H1 (cell line): ENCODE data around the gene KCNJ5. TPM values are rescaled to one million over a fixed set of nuclear protein-coding genes. Genes with fewer than 3 reads are reported as not detected.

Source experiments
- CTCF ChIA-PET: fragments of 300-600 bp; sonication (Branson Sonifier 250); formaldehyde crosslinking; loops from one replicate; lab custom pipeline; 2021; ENCODE audit not compliant: partially characterized antibody; lab: Charles Lee
- POLR2A ChIA-PET: fragments of 300-600 bp; sonication (Branson Sonifier 250); formaldehyde crosslinking; loops from one replicate; lab custom pipeline; 2021; ENCODE audit warnings: inconsistent platforms; ENCODE audit not compliant: partially characterized antibody; lab: Charles Lee
- DNase-seq, 2 experiments: peaks; one replicate each; pipeline versions ENCODE4 v3.0.0 to v3.0.0-alpha.2; 2010 to 2022; ENCODE audit warnings: low spot score in 2 of 2, low read depth in 1 of 2, mixed read lengths in 1 of 2
- FAIRE-seq: peaks from 2 replicates; lab custom pipeline; 2011; peaks lifted over from hg19 to GRCh38; lab: Jason Lieb, UNC
- H2AFZ ChIP-seq: 2 replicates; pipeline ENCODE4 v1.8.1; 2012; ENCODE audit warnings: low read length, inconsistent platforms
- H2AK5ac ChIP-seq: 2 replicates; pipeline ENCODE4 v1.6.1; 2013; ENCODE audit warnings: low read depth, low read length
- H2BK120ac ChIP-seq: replicated peaks from 2 replicates; pipeline ENCODE3; 2013; ENCODE audit warnings: low read depth, low read length, inconsistent platforms
- H2BK12ac ChIP-seq: 2 replicates; pipeline ENCODE4 v1.6.1; 2013; ENCODE audit warnings: low read depth, low read length
- H2BK15ac ChIP-seq: 2 replicates; pipeline ENCODE4 v1.6.1; 2013; ENCODE audit warnings: low read length
- H2BK20ac ChIP-seq: 2 replicates; pipeline ENCODE4 v1.6.1; 2013; ENCODE audit warnings: low read length
- H2BK5ac ChIP-seq: 2 replicates; pipeline ENCODE4 v1.6.1; 2013; ENCODE audit warnings: low read depth, low read length
- H3K14ac ChIP-seq: 2 replicates; pipeline ENCODE4 v1.6.1; 2013; ENCODE audit warnings: inconsistent platforms; ENCODE audit not compliant: insufficient read length
- H3K18ac ChIP-seq: 2 replicates; pipeline ENCODE4 v1.6.1; 2013; ENCODE audit warnings: low read length; ENCODE audit errors: extremely low read depth
- H3K23ac ChIP-seq: 2 replicates; pipeline ENCODE4 v1.6.1; 2013; ENCODE audit warnings: inconsistent platforms; ENCODE audit not compliant: insufficient read length
- H3K23me2 ChIP-seq: 2 replicates; pipeline ENCODE4 v1.6.1; 2013; ENCODE audit warnings: low read depth, low read length
- H3K27ac ChIP-seq: 2 replicates; pipeline ENCODE4 v1.6.1; 2011; ENCODE audit warnings: low read depth, low read length, inconsistent platforms
- H3K27me3 ChIP-seq, 4 experiments: replicated peaks in 1 of 4; 1 replicate in 1 of 4; 2 replicates in 3 of 4; pipeline versions ENCODE4 v1.6.1 to v1.8.1; 2011 to 2013; ENCODE audit warnings: low read length in 3 of 4, mild to moderate bottlenecking in 3 of 4, inconsistent platforms in 2 of 4, mixed read lengths in 2 of 4, moderate library complexity in 1 of 4; ENCODE audit not compliant: control insufficient read depth in 3 of 4, insufficient read depth in 3 of 4; ENCODE audit errors: extremely low read depth in 1 of 4
- H3K36me3 ChIP-seq, 4 experiments: 2 replicates each; pipeline versions ENCODE4 v1.6.1 to v1.8.1; 2011 to 2013; ENCODE audit warnings: mild to moderate bottlenecking in 4 of 4, low read length in 3 of 4, moderate library complexity in 2 of 4, control low read depth in 1 of 4, inconsistent platforms in 1 of 4; ENCODE audit not compliant: insufficient read depth in 4 of 4, control insufficient read depth in 2 of 4
- H3K4ac ChIP-seq: replicated peaks from 2 replicates; pipeline ENCODE3; 2013; ENCODE audit warnings: low read length, low read depth, mixed read lengths, inconsistent platforms; ENCODE audit not compliant: insufficient read length
- H3K4me1 ChIP-seq, 4 experiments: replicated peaks in 1 of 4; 1 replicate in 1 of 4; 2 replicates in 3 of 4; pipeline versions ENCODE4 v1.6.1 to v1.8.1; 2011 to 2013; ENCODE audit warnings: low read length in 3 of 4, inconsistent platforms in 2 of 4, mixed read lengths in 1 of 4; ENCODE audit not compliant: insufficient read depth in 4 of 4, control insufficient read depth in 3 of 4
- H3K4me2 ChIP-seq, 2 experiments: 2 replicates each; pipeline versions ENCODE4 v1.6.1 to v1.8.1; 2011 to 2013; ENCODE audit warnings: low read depth in 2 of 2, low read length in 2 of 2, control low read depth in 1 of 2, inconsistent platforms in 1 of 2, mild to moderate bottlenecking in 1 of 2; ENCODE audit not compliant: insufficient read depth in 1 of 2
- H3K4me3 ChIP-seq, 4 experiments: fragments of 200-600, 300-600 bp in 1 of 4; sonication (generic), shearing (Covaris generic), sonication (Bioruptor Twin) in 1 of 4; 2 replicates each; pipeline versions ENCODE4 v1.5.1 to v1.8.1; 2011 to 2016; ENCODE audit warnings: low read length in 4 of 4, low read depth in 3 of 4, control low read depth in 2 of 4, inconsistent platforms in 2 of 4, mild to moderate bottlenecking in 2 of 4, mixed read lengths in 1 of 4, moderate library complexity in 1 of 4; ENCODE audit not compliant: insufficient read depth in 2 of 4; ENCODE audit errors: extremely low read depth in 1 of 4
- H3K56ac ChIP-seq: replicated peaks from 2 replicates; pipeline ENCODE3; 2013; ENCODE audit warnings: low read depth, mild to moderate bottlenecking, mixed read lengths, low read length, inconsistent platforms; ENCODE audit not compliant: insufficient read length
- H3K79me1 ChIP-seq: 2 replicates; pipeline ENCODE4 v1.6.1; 2013; ENCODE audit warnings: low read depth, low read length, control low read depth
- H3K79me2 ChIP-seq, 2 experiments: 2 replicates each; pipeline versions ENCODE4 v1.6.1 to v1.8.1; 2012 to 2013; ENCODE audit warnings: low read length in 2 of 2, mild to moderate bottlenecking in 2 of 2, inconsistent platforms in 1 of 2; ENCODE audit not compliant: insufficient read depth in 2 of 2, control insufficient read depth in 1 of 2
- H3K9ac ChIP-seq, 4 experiments: replicated peaks in 1 of 4; 1 replicate in 1 of 4; 2 replicates in 3 of 4; pipeline versions ENCODE4 v1.6.1 to v1.8.1; 2011 to 2013; ENCODE audit warnings: low read depth in 3 of 4, low read length in 3 of 4, control low read depth in 2 of 4, mild to moderate bottlenecking in 2 of 4, moderate library complexity in 2 of 4, inconsistent platforms in 1 of 4; ENCODE audit errors: extremely low read depth in 1 of 4
- H3K9me3 ChIP-seq, 2 experiments: 2 replicates each; pipeline versions ENCODE4 v1.6.1 to v1.8.1; 2012 to 2013; ENCODE audit warnings: mild to moderate bottlenecking in 2 of 2, moderate library complexity in 2 of 2, control low read depth in 1 of 2, inconsistent platforms in 1 of 2, low read depth in 1 of 2, low read length in 1 of 2, mixed read lengths in 1 of 2; ENCODE audit not compliant: insufficient read depth in 2 of 2
- H4K20me1 ChIP-seq, 2 experiments: replicated peaks in 1 of 2; 2 replicates each; pipeline versions ENCODE3 to v1.8.1; 2011 to 2013; ENCODE audit warnings: inconsistent platforms in 2 of 2, low read length in 2 of 2, mild to moderate bottlenecking in 1 of 2; ENCODE audit not compliant: insufficient read depth in 2 of 2, control insufficient read depth in 1 of 2
- H4K5ac ChIP-seq: 2 replicates; pipeline ENCODE4 v1.6.1; 2013; ENCODE audit warnings: low read length, low read depth, mixed read lengths, inconsistent platforms; ENCODE audit not compliant: insufficient read length
- H4K8ac ChIP-seq: 2 replicates; pipeline ENCODE4 v1.8.0; 2013; ENCODE audit warnings: mild to moderate bottlenecking, moderate library complexity, low read length, inconsistent platforms; ENCODE audit not compliant: insufficient read depth; ENCODE audit errors: extremely low read depth
- H4K91ac ChIP-seq: replicated peaks from 2 replicates; pipeline ENCODE3; 2013; ENCODE audit warnings: low read length, mixed read lengths, inconsistent platforms; ENCODE audit not compliant: insufficient read length
- ASH2L ChIP-seq: fragments of 200-600, 300-600 bp; sonication (generic); IDR thresholded peaks from one replicate; pipeline ENCODE4 v1.7.1; 2017; ENCODE audit warnings: low read length
- CBX8 ChIP-seq: fragments of 300-800, 300-1000 bp; sonication (generic); IDR thresholded peaks from 2 replicates; pipeline ENCODE4 v1.7.1; 2016; ENCODE audit warnings: low read depth, low read length, borderline replicate concordance
- CEBPB ChIP-seq: IDR thresholded peaks from 2 replicates; pipeline ENCODE4 v1.6.1; 2012; ENCODE audit warnings: low read depth, low read length
- CTBP2 ChIP-seq: IDR thresholded peaks from 2 replicates; pipeline ENCODE4 v1.7.0; 2011; ENCODE audit warnings: borderline replicate concordance, mild to moderate bottlenecking, moderate library complexity, mixed read lengths, low read length; ENCODE audit not compliant: insufficient read depth, insufficient read length
- EZH2 ChIP-seq: fragments of 200-600 bp; sonication (generic); IDR thresholded peaks from 2 replicates; pipeline ENCODE4 v1.7.1; 2012; ENCODE audit warnings: low read depth, mild to moderate bottlenecking, moderate library complexity, low read length, inconsistent platforms; ENCODE audit not compliant: severe bottlenecking
- GABPA ChIP-seq: IDR thresholded peaks from 2 replicates; pipeline ENCODE4 v1.6.1; 2011; ENCODE audit warnings: mild to moderate bottlenecking, low read length, moderate library complexity, borderline replicate concordance; ENCODE audit not compliant: insufficient read depth
- JUN ChIP-seq: IDR thresholded peaks from 2 replicates; pipeline ENCODE4 v1.6.1; 2011; ENCODE audit warnings: low read depth, mild to moderate bottlenecking, improper control_type of control experiment, low read length
- JUND ChIP-seq: IDR thresholded peaks from 2 replicates; pipeline ENCODE4 v1.6.1; 2011; ENCODE audit warnings: mild to moderate bottlenecking, improper control_type of control experiment, low read length
- MAFK ChIP-seq: IDR thresholded peaks from 2 replicates; pipeline ENCODE4 v1.6.1; 2012; ENCODE audit warnings: low read depth, mild to moderate bottlenecking, improper control_type of control experiment, low read length
- SIX5 ChIP-seq: IDR thresholded peaks from 2 replicates; pipeline ENCODE4 v1.6.1; 2011; ENCODE audit warnings: mild to moderate bottlenecking, low read depth, low read length
- SP2 ChIP-seq: IDR thresholded peaks from 2 replicates; pipeline ENCODE4 v1.6.1; 2012; ENCODE audit warnings: mild to moderate bottlenecking, low read length, inconsistent platforms
- TBP ChIP-seq: IDR thresholded peaks from 2 replicates; pipeline ENCODE4 v1.6.1; 2011; ENCODE audit warnings: low read depth, low read length, improper control_type of control experiment
- TEAD4 ChIP-seq: IDR thresholded peaks from 2 replicates; pipeline ENCODE4 v1.6.1; 2012; ENCODE audit warnings: low read depth, low read length, inconsistent platforms, mixed read lengths
- whole genome bisulfite sequencing, 2 experiments: shearing (Covaris generic) in 1 of 2; methylation state at CpG; one replicate each; pipeline versions ENCODE4 v1.1.6 to v1.1.7; 2013 to 2015; ENCODE audit warnings: low lambda C conversion rate in 2 of 2, mixed read lengths in 2 of 2, inconsistent platforms in 1 of 2, low coverage in 1 of 2, missing lambda C conversion rate in 1 of 2; ENCODE audit not compliant: insufficient replicate concordance in 2 of 2, insufficient coverage in 1 of 2, insufficient read length in 1 of 2; ENCODE audit errors: extremely low coverage in 1 of 2, missing lambda C conversion rate in 1 of 2; 5-methylcytosine and 5-hydroxymethylcytosine counted together
- polyA plus RNA-seq, 7 experiments: library from polyadenylated mRNA; depleted of rRNA in 3 of 7; stranded (reverse) in 5 of 7; unstranded in 2 of 7; fragments of >200 nt in 5 of 7; fragments of 200-250 nt in 2 of 7; gene quantifications; 1 replicate in 5 of 7; 2 replicates in 1 of 7; 4 replicates in 1 of 7; pipeline versions ENCODE4 v1.2.1 to v1.2.3, GENCODE V29; 2011 to 2013; ENCODE audit warnings: missing spikeins in 2 of 7, mixed read lengths in 2 of 7
- total RNA-seq: library from RNA; stranded (reverse); fragmentation: NEBNext Ultra II Directional; extraction: Animal tissue kit (Norgen Biotek cat#: 25700); gene quantifications from 2 replicates; pipeline ENCODE4 v1.2.1, GENCODE V29; 2021
- TF ChIP-seq, protein P1 (sequence below): IDR thresholded peaks from 2 replicates; pipeline ENCODE4 v1.6.1; 2012; ENCODE audit warnings: inconsistent platforms

KCNJ5 gene
- total and polyA plus RNA-seq, 2 of the 8 experiments (the other 6 are each of a cell fraction or from before 2014, with no cell fraction given), result 0.05 TPM; not detected in 1

DNA sequence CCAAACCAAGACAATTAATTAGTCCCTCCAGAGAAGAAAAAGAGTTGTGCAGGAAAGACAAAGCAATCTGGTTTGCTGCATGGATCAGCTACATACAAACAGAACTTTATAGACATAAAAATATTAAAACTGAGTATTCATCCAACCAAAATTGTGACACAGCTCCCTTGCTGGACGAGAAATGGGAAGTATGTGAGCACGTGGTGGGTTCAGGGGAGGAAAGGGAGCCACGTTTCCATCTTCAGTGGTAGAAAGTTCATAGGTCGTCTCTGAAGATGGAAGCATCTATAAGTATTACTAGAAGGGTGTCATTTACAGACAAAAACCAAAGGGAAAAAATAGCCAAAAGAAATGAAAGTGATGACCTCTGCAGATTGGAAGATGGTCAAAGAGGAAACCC lies 7.1 kb upstream of the KCNJ5 start:
- Histone ChIP-seq H3K23me2 (peaks cover 2% of the 10 kb centered on the region), H3K27me3 (peaks cover 8 to 39% (median 28%) of the 10 kb centered on the region in 4 experiments), H3K4me3 (no peak overlapping the region), H3K56ac (no peak overlapping the region), H2AFZ (no peak overlapping the region), H3K4me1 (peaks cover 2 to 9% (median 3%) of the 10 kb centered on the region in 4 experiments; a peak in 5 of 7 replicates), H3K36me3 (no peaks in the 10 kb centered on the region), H2BK5ac (no peak overlapping the region), H4K20me1 (peaks cover 0 to 3% of the 10 kb centered on the region in 2 experiments), H3K4ac (no peak overlapping the region), H4K91ac (no peak overlapping the region), H3K23ac (no peak overlapping the region), H2AK5ac (no peak overlapping the region), H3K14ac (no peak overlapping the region), H3K4me2 (no peak overlapping the region), H3K79me2 (no peaks in the 10 kb centered on the region), H4K8ac (no peak overlapping the region), H3K79me1 (no peaks in the 10 kb centered on the region), H2BK15ac (no peak overlapping the region), H2BK120ac (no peak overlapping the region), H2BK20ac (no peak overlapping the region), H3K18ac (no peak overlapping the region), H3K27ac (no peak overlapping the region), H3K9ac (no peak overlapping the region), H4K5ac (no peak overlapping the region), H3K9me3 (no peaks in the 10 kb centered on the region), H2BK12ac (no peak overlapping the region)
- DNase-seq (no peak), FAIRE-seq (no peak)
- 76% methylated on average over 4 of the region's 4 CpGs; no CpG with 5 or more reads in 1 of the 2 experiments for WGBS, 2 experiments
- ChIA-PET CTCF (interaction anchor here (0.6 to 13.1 kb wide), 17 partner anchors 8 to 978 kb away, joined by 3 to 473 read pairs (median 4); partner anchors contain the start of genes KCNJ1 and TP53AIP1), POLR2A (interaction anchor here (1.2 kb wide), 1 partner anchor 64 kb away, joined by 5 read pairs; no protein-coding TSS in a partner anchor)
- TF ChIP-seq TBP (no peak), SIX5 (no peak), TEAD4 (no peak), EZH2 (no peak), MAFK (no peak), CEBPB (no peak), SP2 (no peak), JUN (no peak), GABPA (no peak), ASH2L (no peak), CTBP2 (no peak), CBX8 (no peak), JUND (no peak)
- TF ChIP-seq, protein P1, sequence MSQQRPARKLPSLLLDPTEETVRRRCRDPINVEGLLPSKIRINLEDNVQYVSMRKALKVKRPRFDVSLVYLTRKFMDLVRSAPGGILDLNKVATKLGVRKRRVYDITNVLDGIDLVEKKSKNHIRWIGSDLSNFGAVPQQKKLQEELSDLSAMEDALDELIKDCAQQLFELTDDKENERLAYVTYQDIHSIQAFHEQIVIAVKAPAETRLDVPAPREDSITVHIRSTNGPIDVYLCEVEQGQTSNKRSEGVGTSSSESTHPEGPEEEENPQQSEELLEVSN, result no peak
